HK-2 (cell line): Measurements from ENCODE around the gene DLK2.

Source experiments
- DNase-seq: peaks from one replicate; pipeline ENCODE4 v3.0.0-alpha.2; 2018; ENCODE audit not compliant: unreplicated experiment

Gene DLK2

DNA sequence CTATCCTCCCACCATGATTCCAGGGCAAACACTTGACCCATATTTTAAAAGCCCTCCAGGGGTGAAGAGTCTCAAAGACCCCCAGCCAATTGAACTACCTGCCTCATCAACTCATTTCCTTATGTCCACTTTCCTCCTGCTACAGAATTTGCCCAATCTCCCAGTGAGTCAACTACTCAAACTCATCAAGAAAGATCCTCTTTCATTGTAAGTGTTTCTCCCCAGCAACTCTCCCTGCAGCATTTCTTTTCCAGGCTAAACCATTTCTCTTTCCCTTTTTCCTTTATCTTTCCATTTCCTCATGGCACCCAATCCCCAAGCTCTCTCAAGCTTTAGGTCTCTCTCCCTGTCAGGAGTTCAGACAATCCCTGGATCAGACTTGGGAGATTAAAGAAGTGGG is 1.5 kb downstream of the DLK2 start:
- DNase-seq = no peak

DNA sequence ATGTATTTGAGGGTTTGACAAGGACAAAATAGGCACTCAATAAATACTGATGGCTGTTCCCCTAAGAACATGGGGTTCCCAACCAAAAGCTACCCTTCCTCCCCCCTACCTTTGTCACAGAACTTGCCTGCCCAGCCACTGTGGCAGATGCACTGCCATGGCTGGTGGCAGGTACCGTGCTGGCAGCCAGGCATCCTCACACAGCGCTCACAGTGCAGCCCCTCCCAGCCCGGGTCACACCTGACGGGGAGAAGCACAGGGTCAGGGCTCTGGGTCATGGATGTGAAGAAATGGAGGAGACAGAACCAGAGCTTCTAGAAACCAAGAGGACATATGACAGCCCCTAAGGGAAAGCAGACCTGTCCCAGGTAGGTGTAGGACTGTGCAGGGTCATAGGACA is 2.5 kb downstream of the DLK2 start:
- no peak for DNase-seq

DNA sequence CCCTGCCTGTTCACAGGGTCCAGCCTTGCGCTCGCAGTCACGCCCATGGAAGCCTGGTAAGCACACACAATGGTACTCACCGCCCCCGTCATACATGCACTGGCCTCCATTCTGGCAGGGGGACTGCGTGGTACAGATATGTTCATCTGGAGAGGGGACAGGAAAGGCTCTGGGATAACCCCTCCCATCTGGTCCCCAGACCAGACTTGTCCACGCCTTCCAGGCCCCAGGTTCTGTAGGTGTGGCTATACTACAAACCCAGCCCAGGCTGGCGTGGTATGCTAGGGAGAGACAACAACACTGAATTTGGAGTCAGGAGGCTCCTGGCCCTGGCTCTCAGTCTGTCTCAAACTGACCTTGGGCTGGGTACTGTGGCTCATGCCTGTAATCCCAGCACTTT is 3.4 kb downstream of the DLK2 start:
- no peak for DNase-seq

DNA sequence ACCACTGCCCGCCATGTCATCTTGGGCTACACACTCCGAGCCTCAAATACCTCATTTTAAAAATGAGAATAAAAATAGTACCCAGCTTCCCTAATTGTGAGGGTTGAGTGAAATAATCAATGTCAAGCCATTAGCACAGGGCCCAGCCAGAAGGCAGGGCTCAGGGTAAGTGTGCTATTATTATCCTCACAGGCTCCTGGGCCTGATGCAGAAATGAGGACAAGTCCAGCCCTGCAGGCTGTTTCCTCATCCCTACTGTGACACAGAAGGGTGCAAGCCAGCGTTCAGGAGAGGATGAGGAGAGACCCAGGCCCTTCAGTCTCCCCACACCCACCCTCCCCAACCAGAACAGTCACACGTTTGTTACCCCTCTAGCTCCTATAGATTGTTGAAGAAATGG is 4.0 kb downstream of the DLK2 start:
- DNase-seq = no peak

DNA sequence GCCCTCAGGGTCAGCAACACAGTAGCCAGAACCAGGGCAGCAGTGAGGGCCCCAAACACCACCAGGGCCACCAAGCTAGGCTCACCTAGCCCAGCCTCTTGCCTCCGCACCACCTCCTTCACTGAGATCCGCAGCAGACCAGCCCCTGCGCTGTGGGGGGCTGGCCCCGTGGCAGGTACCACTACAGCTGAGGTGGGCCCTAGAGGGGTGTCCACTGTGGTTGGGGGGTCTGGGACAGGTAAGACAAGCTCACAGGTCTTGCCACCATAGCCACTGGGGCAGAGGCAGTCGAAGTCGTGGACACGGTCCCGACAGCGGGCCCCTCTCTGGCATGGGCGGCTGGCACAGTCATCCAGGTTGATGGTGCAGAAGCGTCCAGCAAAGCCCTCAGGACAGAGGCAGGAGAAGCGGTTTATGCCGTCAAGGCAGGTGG is 4.6 kb downstream of the DLK2 start:
- no peak for DNase-seq

DNA sequence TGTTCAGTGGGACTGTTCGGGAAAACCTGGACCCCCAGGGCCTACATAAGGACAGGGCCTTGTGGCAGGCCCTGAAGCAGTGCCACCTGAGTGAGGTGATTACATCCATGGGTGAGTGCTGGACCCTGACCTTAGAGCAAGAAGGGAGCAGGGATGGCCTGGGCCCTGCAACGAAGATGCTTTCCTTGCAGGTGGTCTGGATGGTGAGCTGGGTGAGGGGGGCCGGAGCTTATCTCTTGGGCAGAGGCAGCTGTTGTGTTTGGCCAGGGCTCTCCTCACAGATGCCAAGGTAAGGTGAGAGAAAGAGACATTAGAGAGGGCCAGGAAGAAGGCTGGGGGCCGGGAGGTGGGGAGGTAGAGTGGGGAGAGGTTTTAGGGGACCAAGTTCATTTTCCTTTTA is 6.4 kb downstream of the DLK2 start:
- no peak for DNase-seq

DNA sequence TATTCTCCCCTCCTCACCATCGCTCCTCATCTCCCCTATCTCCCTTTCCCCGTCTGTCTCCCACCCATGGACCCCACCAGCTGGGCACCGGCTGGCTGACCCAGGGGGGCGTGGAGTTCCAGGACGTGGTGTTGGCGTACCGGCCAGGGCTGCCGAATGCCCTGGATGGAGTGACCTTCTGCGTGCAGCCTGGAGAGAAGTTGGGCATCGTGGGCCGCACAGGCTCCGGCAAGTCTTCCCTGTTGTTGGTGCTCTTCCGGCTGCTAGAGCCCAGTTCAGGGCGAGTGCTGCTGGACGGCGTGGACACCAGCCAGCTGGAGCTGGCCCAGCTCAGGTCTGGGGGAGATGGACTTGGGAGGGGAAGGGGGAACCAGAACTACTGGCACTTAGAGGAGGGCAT is 7.7 kb downstream of the DLK2 start:
- no peak for DNase-seq

DNA sequence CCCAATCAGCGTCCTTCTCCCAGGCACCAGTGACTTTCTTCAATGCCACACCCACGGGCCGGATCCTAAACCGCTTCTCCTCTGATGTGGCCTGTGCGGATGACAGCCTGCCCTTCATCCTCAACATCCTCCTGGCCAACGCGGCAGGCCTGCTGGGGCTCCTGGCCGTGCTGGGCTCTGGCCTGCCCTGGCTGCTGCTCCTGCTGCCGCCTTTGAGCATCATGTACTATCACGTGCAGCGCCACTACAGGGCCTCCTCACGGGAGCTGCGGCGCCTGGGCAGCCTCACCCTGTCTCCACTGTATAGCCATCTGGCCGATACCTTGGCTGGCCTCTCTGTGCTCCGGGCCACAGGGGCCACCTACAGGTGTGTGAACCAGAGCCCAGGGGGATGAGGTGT is 9.8 kb downstream of the DLK2 start:
- no peak for DNase-seq

DNA sequence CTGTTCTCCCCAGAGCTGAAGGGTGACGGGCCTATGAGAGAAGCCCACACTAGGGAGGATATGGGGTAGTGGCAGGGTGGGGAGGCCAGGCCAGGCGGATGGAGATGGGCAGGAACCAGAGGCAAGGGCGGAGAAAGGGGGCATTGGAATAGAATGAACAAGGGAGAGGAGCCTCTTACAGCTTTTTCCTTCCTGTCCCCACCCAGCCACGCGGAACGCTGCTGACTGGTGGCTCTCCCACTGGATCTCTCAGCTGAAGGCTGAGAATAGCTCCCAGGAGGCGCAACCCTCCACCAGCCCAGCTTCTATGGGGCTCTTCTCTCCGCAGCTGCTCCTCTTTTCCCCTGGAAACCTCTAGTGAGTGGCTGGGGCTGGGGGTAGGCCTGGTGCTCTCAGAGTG is 10.8 kb downstream of the DLK2 start:
- no peak for DNase-seq

DNA sequence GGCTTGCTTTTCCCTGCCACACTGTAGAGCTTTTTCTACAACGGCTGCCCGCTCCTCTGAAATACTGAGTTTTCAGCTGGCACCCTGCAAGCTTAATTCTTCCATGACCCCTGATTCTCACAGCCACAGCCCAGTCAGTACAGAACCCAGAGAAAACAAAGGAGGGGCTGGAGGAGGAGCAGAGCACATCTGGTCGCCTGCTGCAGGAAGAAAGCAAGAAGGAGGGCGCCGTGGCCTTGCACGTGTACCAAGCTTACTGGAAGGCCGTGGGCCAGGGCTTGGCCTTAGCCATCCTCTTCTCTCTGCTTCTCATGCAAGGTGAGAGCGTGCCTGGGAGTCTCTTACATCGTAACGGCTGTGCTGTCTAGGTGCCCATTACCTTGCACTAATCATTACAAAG is 11.3 kb downstream of the DLK2 start:
- no peak for DNase-seq

DNA sequence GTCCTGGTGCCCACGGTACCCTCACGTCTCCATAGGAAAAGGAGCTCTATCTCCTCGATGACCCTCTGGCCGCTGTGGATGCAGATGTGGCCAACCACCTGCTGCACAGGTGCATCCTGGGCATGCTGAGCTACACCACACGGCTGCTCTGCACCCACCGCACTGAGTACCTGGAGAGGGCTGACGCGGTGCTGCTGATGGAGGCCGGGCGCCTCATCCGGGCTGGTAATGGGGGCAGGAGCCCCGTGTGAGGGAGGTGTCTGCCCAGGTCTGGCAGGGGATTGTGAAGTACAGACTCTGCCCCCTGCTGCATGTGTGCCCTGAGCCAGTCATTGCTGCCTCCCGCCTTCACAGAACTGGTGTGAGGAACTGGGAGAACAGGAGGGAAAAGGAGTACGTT is 12.4 kb downstream of the DLK2 start:
- DNase-seq = no peak

DNA sequence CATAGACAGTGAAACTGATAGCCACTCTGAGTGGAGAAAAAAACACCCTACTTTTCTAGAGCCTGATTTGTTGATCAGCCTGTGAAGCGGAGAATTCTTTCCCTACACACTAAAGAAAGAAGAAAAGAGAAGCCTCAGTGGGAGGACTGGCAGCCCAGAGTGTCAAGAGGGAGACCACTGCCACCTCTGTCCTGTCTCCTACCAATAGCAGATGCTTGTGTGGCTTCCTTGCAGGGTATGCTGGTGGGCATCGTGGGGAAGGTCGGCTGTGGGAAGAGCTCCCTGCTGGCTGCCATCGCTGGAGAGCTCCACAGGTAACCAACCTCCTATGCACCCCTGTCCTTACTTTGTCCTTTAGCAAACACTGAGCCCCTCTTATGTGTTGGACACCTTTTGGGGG is 17.6 kb downstream of the DLK2 start:
- DNase-seq = no peak

DNA sequence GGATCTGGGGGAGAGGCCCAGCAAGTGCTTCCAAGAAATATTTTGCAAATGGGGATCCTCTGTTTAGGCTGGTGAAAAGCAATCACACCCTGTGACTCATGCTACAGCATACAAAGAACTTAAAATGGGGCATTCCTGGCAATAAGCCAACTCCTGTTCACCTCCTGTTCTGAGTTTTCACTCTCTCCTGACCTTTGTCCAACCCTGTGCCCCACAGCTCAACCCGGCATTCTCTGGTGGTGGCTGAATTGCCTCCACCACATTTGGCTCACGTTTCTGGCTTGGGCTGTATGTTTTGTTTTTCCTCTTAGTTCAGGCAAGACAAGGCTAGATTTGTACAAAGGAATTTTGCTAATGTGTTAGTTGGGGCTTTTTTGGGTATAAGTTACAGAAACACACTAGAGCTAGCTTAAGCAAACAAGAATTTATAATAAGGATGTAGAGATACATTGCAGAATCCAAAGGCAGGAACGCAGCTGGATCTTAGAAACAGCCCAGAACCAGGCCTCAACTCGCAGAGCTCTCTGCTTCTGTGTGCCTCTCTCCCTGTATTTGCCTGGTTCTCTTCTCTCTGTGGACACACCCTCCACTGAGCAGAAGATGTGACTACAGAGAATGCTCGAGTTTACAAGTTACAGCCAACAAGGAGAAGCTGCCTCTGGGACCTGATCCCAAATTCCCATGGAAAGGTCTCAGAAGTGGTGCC is 18.6 kb downstream of the DLK2 start:
- peak; percentile 35 for DNase-seq

DNA sequence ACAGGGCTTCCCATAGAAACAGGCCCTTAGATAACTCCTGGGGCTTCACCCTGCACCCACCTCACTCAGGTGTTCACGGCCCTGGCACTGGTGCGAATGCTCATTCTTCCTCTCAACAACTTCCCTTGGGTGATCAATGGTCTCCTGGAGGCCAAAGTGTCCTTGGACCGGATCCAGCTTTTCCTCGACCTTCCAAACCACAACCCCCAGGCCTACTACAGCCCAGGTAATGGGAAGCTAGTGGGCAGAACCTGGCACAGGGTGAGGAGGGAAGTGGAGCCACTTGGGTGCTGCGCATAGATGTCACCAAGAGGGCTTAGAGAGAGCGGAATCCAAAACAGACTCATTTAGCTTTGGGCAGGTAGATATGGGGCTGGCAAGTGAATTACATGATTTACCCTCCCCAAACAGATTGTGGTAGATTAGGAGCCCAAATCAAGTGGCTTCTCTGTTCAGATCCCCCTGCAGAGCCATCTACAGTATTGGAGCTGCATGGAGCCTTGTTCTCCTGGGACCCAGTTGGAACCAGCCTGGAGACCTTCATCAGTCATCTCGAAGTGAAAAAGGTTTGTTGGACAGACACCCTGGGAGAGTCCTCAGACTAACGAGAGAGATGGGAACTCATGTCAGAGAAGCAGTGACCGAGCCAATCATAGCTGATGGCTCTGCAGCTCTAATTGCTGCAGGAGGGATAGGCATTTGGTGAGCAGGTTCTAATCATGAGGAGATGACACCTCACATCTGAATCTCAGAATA is 19.5 kb downstream of the DLK2 start:
- no peak for DNase-seq

DNA sequence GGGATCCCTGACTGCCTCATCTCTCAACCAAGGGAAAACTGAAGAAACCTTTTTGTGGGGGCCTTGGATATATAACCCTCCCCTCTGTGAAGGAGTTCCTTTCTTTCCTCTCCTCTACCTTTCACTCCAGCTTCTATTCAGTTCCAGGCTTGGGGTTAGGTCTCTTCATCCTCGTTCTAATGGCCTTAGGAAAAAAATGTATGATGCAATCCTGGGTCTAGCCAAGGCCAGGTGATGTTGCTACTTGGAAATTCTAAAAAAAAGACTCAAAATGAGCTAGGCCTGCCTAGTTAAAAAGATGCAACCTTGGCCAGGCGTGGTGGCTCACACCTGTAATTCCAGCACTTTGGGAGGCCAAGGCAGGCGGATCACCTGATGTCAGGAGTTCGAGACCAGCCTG is 20.4 kb downstream of the DLK2 start:
- no peak for DNase-seq

DNA sequence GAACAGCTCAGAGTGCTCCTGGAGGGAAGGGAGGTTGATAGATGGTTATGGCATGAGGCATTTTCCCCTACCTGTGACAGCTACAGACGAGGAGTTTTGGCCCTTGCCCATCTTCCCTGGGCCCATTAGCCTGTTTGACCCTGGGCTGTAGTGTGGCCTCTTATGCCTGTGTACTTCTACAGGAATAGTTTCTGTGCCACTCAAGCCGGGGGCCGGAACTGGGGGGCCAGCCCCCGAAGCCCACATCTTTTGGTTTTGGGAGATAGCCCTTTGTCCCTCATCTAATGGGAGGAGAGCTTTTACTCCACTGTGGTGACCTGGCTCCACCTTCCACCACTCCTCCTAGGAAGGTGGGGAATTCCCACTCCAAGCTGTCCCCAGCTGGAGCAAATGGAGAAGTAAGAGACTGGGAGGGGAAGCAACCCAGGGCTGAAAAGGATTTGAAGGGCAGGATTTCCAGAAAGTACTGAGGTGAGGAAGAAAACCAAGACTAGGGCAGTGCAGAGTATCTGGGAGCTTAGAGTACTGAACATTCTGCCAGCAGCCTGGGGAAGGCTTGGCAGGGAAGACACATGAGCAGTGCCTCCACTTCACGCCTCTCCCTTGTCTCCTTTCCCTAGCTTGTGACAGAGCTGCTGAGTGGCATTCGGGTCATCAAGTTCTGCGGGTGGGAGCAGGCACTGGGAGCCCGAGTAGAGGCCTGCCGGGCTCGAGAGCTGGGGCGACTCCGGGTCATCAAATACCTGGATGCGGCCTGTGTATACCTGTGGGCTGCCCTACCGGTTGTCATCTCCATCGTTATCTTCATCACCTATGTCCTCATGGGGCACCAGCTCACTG is 21.1 kb downstream of the DLK2 start:
- DNase-seq = no peak

DNA sequence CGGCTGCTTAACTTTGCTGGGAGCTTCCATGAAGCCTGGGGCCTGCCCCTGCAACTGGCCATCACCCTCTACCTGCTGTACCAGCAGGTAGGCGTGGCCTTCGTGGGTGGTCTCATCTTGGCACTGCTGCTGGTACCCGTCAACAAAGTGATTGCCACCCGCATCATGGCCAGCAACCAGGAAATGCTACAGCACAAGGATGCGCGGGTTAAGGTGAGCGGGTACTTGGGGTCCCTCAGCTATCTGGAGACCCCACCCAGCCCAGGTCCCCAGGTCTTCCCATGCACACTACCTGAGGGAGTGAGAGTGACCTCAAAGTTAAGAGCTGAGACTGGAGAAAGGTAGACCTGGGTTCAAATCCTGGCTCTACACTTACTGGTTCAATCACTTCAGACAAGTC is 22.2 kb downstream of the DLK2 start:
- no peak for DNase-seq

DNA sequence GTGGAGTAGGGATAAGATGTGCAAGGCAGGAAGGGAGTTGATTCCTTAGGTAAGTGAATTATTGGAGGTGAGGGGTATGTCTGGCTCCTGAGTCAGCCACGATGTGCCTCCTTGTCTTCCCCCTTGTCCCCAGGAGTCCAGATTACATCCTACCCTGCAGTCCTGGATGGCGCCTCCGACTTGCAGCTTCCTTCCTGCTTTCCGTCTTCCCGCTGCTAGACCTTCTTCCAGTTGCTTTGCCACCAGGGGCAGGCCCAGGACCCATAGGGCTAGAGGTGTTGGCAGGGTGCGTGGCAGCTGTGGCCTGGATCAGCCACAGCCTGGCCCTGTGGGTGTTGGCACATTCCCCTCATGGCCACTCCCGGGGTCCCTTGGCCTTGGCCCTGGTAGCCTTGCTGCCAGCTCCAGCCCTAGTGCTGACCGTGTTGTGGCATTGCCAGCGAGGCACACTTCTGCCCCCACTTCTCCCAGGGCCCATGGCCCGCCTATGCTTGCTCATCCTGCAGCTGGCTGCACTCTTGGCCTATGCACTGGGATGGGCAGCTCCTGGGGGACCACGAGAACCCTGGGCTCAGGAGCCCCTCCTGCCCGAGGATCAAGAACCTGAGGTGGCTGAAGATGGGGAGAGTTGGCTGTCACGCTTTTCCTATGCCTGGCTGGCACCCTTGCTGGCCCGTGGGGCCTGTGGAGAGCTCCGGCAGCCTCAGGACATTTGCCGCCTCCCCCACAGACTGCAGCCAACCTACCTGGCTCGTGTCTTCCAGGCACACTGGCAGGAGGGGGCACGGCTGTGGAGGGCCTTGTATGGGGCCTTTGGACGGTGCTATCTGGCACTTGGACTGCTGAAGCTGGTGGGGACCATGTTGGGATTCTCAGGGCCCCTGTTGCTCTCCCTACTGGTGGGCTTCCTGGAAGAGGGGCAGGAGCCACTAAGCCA is 23.1 kb downstream of the DLK2 start:
- no peak for DNase-seq

DNA sequence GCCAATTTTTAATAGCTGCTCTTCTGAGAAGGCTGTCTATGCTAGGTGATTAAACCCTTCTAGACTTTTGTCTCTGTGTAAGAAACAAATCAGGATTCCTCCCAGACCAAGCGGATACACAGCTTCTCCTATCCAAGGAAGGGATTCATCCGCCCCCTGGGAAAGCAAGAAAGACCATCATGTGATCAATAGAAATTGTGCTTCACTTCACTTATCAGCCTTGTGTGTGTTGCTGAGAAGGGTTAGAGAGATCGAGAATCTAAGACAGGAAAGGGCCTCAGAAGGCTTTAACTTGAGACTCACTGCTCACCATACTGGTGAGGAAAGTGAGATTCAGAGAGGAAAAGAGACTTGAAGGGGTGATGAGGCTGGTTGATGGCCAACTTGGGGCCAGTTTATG is 26.5 kb downstream of the DLK2 start:
- no peak for DNase-seq

DNA sequence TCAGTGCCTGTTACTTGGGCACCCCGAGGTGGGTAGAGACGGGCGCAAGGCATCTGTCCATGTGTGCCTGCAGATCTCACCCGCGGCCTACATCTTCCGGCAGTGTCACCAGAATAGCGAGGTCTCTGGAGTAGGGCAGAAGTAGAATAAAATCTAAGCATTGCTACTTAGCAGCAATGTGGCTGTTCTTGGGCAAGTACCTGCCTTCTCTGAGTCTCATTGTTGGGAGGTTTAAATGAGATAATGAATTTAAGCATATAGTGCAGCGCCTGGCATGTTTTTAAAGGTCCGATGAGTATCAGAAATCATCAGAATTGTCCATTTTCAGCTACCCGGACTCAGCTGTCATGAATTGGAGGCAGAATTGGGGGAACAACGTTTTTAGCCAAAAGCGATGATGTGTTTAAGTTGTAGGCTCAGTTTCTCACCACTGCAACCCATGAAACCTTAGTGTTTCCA is 27.2 kb downstream of the DLK2 start:
- DNase-seq = no peak

DNA sequence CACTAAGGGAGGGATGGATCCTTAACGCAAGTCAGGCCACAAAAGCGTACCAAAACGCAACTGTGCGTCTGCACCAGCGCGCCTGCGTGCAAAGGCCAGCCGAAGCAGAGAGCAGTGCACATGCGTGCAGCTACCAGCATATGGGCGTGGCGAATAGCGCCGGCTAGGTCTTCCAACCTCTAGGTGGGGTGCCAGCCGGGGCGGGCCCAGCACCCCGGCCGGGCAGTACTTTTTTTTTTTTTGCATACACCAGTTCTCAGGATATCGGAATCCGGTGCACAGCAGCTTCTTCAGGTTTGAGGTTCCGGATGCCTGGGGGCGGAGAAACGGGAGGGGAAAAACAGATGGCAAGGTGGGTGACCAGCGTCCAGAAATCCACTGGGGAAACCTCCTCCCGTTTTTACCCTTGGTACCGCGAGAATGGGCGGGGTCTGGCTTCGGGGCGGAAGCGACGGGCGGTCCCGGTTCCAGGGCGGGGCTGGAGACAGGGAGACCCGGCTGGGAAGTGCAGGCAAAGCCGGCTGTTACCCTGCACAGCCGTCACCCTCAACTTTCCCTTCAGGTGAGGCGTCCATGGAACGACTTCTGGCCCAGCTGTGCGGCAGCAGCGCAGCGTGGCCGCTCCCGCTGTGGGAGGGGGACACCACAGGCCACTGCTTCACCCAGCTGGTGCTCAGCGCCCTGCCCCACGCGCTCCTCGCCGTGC is 27.8 kb downstream of the DLK2 start, which contains the start of gene ABCC10:
ABCC10 (plus strand) TSS at position 136 of the 706 bp plus-strand sequence; CDS start at position 574, 438 bp downstream.
- DNase-seq = peak; percentile 93
